ENCODE results near the gene EPHB2.

The EPHB2 gene

DNA sequence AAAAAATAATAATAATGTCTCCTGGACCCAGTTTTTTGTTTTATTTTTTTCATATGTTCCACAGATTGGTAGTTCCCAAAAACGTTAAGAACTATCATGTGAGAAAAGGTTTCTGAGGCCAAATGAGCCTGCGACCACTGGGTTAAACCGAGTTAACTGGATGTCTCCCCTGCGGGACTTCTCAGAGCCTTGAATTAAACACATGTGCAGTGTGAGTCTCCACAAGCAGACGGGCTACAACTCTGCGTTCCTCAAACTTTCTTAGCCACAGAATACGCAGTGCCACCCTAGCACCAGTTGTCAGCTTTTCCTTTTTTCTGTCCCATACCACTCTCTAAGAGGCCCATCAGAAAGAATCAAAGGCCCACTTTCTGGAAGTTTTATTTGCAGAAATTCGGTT is 164.1 kb downstream of the EPHB2 start:
- no peak for DNase-seq (ENCODE audit: extremely low spot score)
- TF ChIP-seq, protein P1, sequence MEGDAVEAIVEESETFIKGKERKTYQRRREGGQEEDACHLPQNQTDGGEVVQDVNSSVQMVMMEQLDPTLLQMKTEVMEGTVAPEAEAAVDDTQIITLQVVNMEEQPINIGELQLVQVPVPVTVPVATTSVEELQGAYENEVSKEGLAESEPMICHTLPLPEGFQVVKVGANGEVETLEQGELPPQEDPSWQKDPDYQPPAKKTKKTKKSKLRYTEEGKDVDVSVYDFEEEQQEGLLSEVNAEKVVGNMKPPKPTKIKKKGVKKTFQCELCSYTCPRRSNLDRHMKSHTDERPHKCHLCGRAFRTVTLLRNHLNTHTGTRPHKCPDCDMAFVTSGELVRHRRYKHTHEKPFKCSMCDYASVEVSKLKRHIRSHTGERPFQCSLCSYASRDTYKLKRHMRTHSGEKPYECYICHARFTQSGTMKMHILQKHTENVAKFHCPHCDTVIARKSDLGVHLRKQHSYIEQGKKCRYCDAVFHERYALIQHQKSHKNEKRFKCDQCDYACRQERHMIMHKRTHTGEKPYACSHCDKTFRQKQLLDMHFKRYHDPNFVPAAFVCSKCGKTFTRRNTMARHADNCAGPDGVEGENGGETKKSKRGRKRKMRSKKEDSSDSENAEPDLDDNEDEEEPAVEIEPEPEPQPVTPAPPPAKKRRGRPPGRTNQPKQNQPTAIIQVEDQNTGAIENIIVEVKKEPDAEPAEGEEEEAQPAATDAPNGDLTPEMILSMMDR (IDR thresholded peaks at IDR 0.05; ENCODE audit: control extremely low read depth, extremely low read depth, low read depth, missing control alignments) = no peak
- CTCF ChIA-PET = no interaction called here
- POLR2A ChIA-PET = no interaction called here

DNA sequence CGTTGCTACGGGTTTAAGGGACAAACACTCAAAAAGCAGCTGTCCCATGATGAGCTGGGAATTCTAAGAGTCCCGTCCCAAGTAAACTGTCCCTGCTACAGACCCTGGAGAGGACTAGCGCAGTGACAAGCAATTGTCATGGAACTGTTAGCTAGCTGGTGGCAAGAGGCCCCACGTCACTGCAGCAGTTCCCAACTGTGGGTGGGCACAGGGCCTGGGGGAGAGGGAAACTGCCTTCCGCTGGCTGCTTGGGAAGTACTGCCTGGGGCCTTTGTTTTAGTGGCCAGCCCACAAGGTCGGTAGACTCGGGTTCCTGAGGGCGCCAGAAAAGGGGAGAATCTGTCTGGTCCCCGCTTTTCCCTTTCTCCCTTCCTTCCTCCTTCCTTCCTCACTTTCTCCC is 164.6 kb downstream of the EPHB2 start:
- TF ChIP-seq, protein P1 (IDR thresholded peaks at IDR 0.05; ENCODE audit: control extremely low read depth, extremely low read depth, low read depth, missing control alignments) = no peak
- POLR2A ChIA-PET = no interaction called here
- DNase-seq (ENCODE audit: extremely low spot score) = no peak
- CTCF ChIA-PET = interaction anchor here (1.0 kb wide), 1 partner anchor 14 kb away, joined by 4 read pairs; no protein-coding TSS in a partner anchor

DNA sequence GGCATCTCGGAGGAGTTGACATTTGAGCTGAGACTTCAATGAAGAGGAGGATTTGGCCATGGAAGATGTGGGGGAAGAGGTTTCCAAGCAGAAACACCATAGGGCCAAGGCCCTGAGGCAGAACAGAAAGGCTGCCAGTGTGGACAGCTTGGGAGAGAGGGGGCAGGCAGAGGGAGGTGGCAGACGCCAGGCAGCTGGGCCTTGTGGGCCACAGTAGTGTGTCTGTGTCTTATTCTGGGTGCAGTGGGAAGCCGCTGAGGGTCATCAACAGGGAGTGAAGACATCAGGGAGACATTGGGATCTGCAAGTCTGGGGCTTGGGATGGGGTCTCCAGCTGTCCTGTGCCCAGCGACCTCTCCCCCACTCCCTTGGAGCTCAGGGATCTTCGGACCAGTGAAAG is 165.2 kb downstream of the EPHB2 start:
- ChIA-PET POLR2A (no interaction called here), CTCF (interaction anchor here (1.0 kb wide), 1 partner anchor 13 kb away, joined by 4 read pairs; no protein-coding TSS in a partner anchor)
- TF ChIP-seq, protein P1 (IDR thresholded peaks at IDR 0.05; ENCODE audit: control extremely low read depth, extremely low read depth, low read depth, missing control alignments) = no peak
- DNase-seq (ENCODE audit: extremely low spot score) = no peak

DNA sequence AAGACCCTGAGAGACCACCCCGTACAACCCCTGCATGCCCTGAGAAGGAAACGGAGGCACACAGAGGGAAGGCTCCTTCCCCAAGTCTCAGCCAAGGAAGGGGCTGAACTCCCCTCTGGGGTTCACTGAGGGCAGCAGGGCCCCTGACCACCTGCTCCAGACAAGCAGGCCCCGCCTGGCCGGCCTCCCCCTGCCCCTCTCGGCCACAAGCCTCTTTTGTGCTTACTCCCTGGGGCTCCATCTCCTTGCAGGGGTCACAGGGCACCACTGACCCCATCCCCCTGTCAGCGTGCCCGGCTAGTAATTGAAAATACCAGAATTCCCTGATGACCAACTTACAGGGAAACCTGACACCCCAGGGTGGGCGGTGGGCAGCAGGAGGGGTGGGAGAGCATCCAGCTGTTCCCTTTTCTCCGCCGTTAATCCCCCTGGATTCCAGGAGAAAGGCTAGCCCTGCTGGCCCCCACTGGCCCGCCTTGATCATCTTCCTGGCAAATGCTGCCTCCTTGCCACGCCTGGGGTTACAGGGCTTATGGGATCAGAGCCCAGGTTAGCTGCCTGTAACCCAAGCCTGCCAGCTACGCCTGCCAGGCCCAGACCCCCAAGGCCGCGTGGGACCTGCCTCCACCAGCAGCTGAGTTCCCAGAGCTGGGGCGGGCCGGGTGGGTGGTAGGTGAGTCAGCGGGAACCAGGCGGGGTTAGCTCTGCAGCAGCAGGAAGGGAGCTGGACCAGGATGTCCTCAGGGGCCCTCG is 165.9 kb downstream of the EPHB2 start:
- CTCF ChIA-PET = interaction anchor here (1.2 kb wide), 1 partner anchor 16 kb away, joined by 3 read pairs; no protein-coding TSS in a partner anchor
- TF ChIP-seq, protein P1 (IDR thresholded peaks at IDR 0.05; ENCODE audit: control extremely low read depth, extremely low read depth, low read depth, missing control alignments) = no peak
- POLR2A ChIA-PET = no interaction called here
- no peak for DNase-seq (ENCODE audit: extremely low spot score)

DNA sequence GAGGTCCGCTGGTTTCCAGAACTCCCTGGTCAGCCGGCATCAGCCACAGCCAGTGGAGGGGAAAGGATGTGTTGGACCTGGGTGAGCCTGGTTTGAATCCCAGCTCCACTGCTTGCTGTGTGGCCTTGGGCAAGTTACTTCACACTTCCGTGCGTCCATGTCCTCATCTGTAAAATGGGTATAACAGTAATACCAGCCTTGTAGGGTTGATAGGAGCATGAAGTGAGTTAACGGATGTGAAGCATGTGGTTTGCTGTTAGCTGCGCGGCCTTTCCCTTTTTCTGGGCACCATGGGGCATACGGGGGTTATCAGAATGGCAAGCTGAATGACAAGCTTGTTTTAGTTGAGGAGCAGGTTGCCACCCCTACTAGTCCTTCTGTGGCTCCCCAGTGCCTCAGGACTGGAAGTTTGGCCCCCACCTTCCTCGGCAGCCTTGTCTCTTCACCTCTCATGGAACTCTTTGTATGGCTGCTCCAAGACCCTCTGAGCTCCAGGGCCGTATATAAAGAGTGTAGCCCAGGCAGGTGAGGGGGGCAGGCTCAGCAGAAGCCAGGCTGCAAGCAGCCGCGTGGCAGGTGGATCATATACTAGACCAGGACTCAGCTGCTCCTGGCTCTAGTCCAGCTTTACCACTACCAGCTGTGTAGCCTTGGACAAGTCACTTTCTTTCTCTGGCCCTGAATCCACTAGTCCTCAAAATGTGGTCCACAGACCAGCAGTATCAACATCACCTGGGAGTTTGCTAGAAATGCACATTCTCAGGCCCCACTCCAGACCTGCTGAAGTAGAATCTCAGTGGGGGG is 166.7 kb downstream of the EPHB2 start:
- ChIA-PET POLR2A (no interaction called here), CTCF (interaction anchor here (0.8 to 2.5 kb wide), 3 partner anchors 11 to 53 kb away, joined by 3 to 7 read pairs (median 3); no protein-coding TSS in a partner anchor)
- no peak for DNase-seq (ENCODE audit: extremely low spot score)

DNA sequence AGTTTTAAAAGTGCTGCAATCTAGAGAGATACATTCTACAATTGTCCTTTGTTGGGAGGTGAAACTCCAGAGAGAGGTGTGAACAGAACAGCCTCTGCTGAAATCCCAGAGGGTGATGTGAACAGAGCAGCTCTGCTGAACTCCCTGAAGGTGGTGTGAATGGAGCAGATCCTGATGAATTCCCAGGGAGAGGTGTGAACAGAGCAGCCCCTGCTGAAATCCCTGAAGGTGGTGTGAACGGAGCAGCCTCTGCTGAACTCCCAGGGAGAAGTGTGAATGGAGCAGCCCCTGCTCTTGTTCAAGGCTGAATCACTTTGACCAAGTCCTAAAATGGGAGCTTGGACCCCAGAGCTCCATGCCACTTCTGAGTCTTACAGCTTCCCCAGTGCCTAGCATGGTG is 167.3 kb downstream of the EPHB2 start:
- CTCF ChIA-PET = interaction anchor here (0.8 to 2.5 kb wide), 2 partner anchors 11 to 53 kb away, joined by 3 to 7 read pairs; no protein-coding TSS in a partner anchor
- POLR2A ChIA-PET = no interaction called here
- no peak for DNase-seq (ENCODE audit: extremely low spot score)

More for the DNA sequence above, 166.7 kb downstream of the EPHB2 start:
- TF ChIP-seq, protein P1 (IDR thresholded peaks at IDR 0.05; ENCODE audit: control extremely low read depth, extremely low read depth, low read depth, missing control alignments) = no peak

More for the DNA sequence above, 167.3 kb downstream of the EPHB2 start:
- TF ChIP-seq, protein P1 (IDR thresholded peaks at IDR 0.05; ENCODE audit: control extremely low read depth, extremely low read depth, low read depth, missing control alignments) = no peak
